Neural cell (in vitro differentiated cells): ENCODE data around the gene FARP1. TPM values are rescaled to one million over a fixed set of nuclear protein-coding genes. Genes with fewer than 3 reads are reported as not detected.
"Not testable (repeated sequence)": the region's sequence is repeated elsewhere in the genome, so short reads cannot be mapped to it uniquely, and the experiment has no call there.

Experiments
- H2AFZ ChIP-seq: fragments of 200-600, 300-800 bp; sonication (generic), shearing (Covaris generic); 2 replicates; pipeline ENCODE4 v1.6.0; 2014; ENCODE audit warnings: low read depth, mild to moderate bottlenecking, antibody characterized with exemption, low read length, moderate library complexity
- H3F3A ChIP-seq: fragments of 200-600 bp; shearing (Covaris generic); 2 replicates; pipeline ENCODE4 v1.6.1; 2016; ENCODE audit warnings: mild to moderate bottlenecking, moderate library complexity, mixed read lengths, antibody characterized with exemption, low read length; ENCODE audit not compliant: insufficient read depth, poor library complexity, severe bottlenecking
- H3K27ac ChIP-seq: fragments of 200-600, 300-800 bp; sonication (generic), shearing (Covaris generic); 2 replicates; pipeline ENCODE4 v1.5.1; 2014; ENCODE audit warnings: mild to moderate bottlenecking, low read length, moderate library complexity
- H3K27me3 ChIP-seq: fragments of 300-800, 200-600 bp; sonication (generic), shearing (Covaris generic); 2 replicates; pipeline ENCODE4 v1.6.0; 2014; ENCODE audit warnings: mild to moderate bottlenecking, low read depth, low read length, moderate library complexity; ENCODE audit not compliant: insufficient read depth
- H3K36me3 ChIP-seq: fragments of 300-800, 200-600 bp; sonication (generic), shearing (Covaris generic); 2 replicates; pipeline ENCODE4 v1.5.1; 2014; ENCODE audit warnings: mild to moderate bottlenecking, antibody characterized with exemption, low read length, moderate library complexity; ENCODE audit not compliant: insufficient read depth
- H3K4me2 ChIP-seq: fragments of 300-800, 200-600 bp; sonication (generic), shearing (Covaris generic); 2 replicates; pipeline ENCODE4 v1.6.0; 2014; ENCODE audit warnings: mild to moderate bottlenecking, low read length
- H3K4me3 ChIP-seq: fragments of 300-800, 200-600 bp; sonication (generic), shearing (Covaris generic); 2 replicates; pipeline ENCODE4 v1.5.1; 2014; ENCODE audit warnings: mild to moderate bottlenecking, low read length, moderate library complexity
- H3K79me2 ChIP-seq: fragments of 200-600 bp; shearing (Covaris generic); replicated peaks from 2 replicates; pipeline ENCODE4 v1.6.0; 2014; ENCODE audit warnings: mild to moderate bottlenecking, low read length, moderate library complexity; ENCODE audit not compliant: insufficient read depth
- H3K9ac ChIP-seq: fragments of 300-800, 200-600 bp; sonication (generic), shearing (Covaris generic); 2 replicates; pipeline ENCODE4 v1.6.1; 2016; ENCODE audit warnings: mild to moderate bottlenecking, low read length, mixed read lengths
- H3K9me2 ChIP-seq: fragments of 200-600 bp; shearing (Covaris generic); 2 replicates; pipeline ENCODE4 v1.6.1; 2016; ENCODE audit warnings: mild to moderate bottlenecking, low read length, mixed read lengths; ENCODE audit not compliant: insufficient read depth
- H3K9me3 ChIP-seq: fragments of 200-600, 300-800 bp; sonication (generic), shearing (Covaris generic); 2 replicates; pipeline ENCODE4 v1.6.1; 2016; ENCODE audit warnings: mild to moderate bottlenecking, mixed run types, low read length, moderate library complexity, mixed read lengths
- H4K20me1 ChIP-seq: fragments of 200-600 bp; shearing (Covaris generic); 2 replicates; pipeline ENCODE4 v1.6.1; 2016; ENCODE audit warnings: mild to moderate bottlenecking, mixed run types; ENCODE audit not compliant: insufficient read depth
- EP300 ChIP-seq: fragments of 450-650 bp; conservative IDR thresholded peaks from 2 replicates; pipeline ENCODE4 v1.6.1; 2014; ENCODE audit warnings: antibody characterized with exemption, mild to moderate bottlenecking, moderate library complexity; ENCODE audit not compliant: poor library complexity, severe bottlenecking
- EZH2 ChIP-seq: fragments of 200-600, 300-800 bp; shearing (Covaris generic), sonication (generic); IDR thresholded peaks from 2 replicates; pipeline ENCODE4 v1.6.1; 2014; ENCODE audit warnings: antibody characterized with exemption, low read length, borderline replicate concordance, mild to moderate bottlenecking; ENCODE audit not compliant: insufficient read depth, poor library complexity, severe bottlenecking
- MXI1 ChIP-seq: fragments of 450-650 bp; conservative IDR thresholded peaks from 2 replicates; pipeline ENCODE4 v1.6.1; 2014; ENCODE audit warnings: antibody characterized with exemption, mild to moderate bottlenecking; ENCODE audit not compliant: poor library complexity, severe bottlenecking
- POLR2AphosphoS5 ChIP-seq: IDR thresholded peaks from 2 replicates; pipeline ENCODE4 v1.6.1; 2012
- RAD21 ChIP-seq: fragments of 450-650 bp; conservative IDR thresholded peaks from 2 replicates; pipeline ENCODE4 v1.6.1; 2014; ENCODE audit warnings: antibody characterized with exemption, mild to moderate bottlenecking, moderate library complexity
- SMC3 ChIP-seq: fragments of 450-650 bp; conservative IDR thresholded peaks from 2 replicates; pipeline ENCODE4 v1.6.1; 2014; ENCODE audit warnings: antibody characterized with exemption, mild to moderate bottlenecking, moderate library complexity; ENCODE audit not compliant: poor library complexity
- TAF1 ChIP-seq: IDR thresholded peaks from 2 replicates; pipeline ENCODE4 v1.6.1; 2012; ENCODE audit warnings: low read depth
- polyA plus RNA-seq: library from polyadenylated mRNA; depleted of rRNA; stranded (reverse); fragments of >200 nt; gene quantifications from 2 replicates; pipeline ENCODE4 v1.2.3, GENCODE V29; 2014
- TF ChIP-seq, protein P1 (sequence below): fragments of 450-650 bp; IDR thresholded peaks from 2 replicates; pipeline ENCODE4 v1.5.1; 2014; ENCODE audit warnings: antibody characterized with exemption, mild to moderate bottlenecking, moderate library complexity; ENCODE audit not compliant: poor library complexity, severe bottlenecking

FARP1 gene
- polyA plus RNA-seq, 1 donor from 2014 or later: 19.7 TPM

- H3K27me3 ChIP-seq: no peaks in the 10 kb centered on the region
- no peaks in the 10 kb centered on the region for H3K9me3 ChIP-seq
- H3K9ac ChIP-seq: no peak overlapping the region
- TF ChIP-seq POLR2AphosphoS5 (no peak), EP300 (no peak)
- H3K36me3 ChIP-seq: no peaks in the 10 kb centered on the region
- H3K4me2 ChIP-seq: no peak overlapping the region
- H3K79me2 ChIP-seq: no peaks in the 10 kb centered on the region
- H3K9me2 ChIP-seq: no peaks in the 10 kb centered on the region
- no peak overlapping the region for H3K27ac ChIP-seq
- no peaks in the 10 kb centered on the region for H4K20me1 ChIP-seq
- H2AFZ ChIP-seq: no peak overlapping the region
- no peak overlapping the region for H3K4me3 ChIP-seq
- no peaks in the 10 kb centered on the region for H3F3A ChIP-seq
Measured at GRCh38 chr13:98368019-98368418, 225.1 kb downstream of the FARP1 start.

DNA sequence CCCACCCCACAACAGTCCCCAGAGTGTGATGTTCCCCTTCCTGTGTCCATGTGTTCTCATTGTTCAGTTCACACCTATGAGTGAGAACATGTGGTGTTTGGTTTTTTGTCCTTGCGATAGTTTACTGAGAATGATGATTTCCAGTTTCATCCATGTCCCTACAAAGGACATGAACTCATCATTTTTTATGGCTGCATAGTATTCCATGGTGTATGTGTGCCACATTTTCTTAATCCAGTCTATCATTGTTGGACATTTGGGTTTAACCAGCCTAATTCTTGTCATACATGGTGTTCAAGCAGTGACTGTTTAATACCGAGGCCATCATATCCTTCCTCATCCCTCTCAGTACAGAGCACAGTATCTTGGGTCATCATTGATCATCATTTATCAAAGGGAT is 226.6 kb downstream of the FARP1 start:
- H3K4me2 ChIP-seq, H3K4me3 ChIP-seq, H3K79me2 ChIP-seq, H3K27ac ChIP-seq, H3K9ac ChIP-seq, H3K36me3 ChIP-seq, H2AFZ ChIP-seq, H4K20me1 ChIP-seq, H3K27me3 ChIP-seq, H3F3A ChIP-seq, H3K9me2 ChIP-seq, H3K9me3 ChIP-seq: not testable (repeated sequence)

DNA sequence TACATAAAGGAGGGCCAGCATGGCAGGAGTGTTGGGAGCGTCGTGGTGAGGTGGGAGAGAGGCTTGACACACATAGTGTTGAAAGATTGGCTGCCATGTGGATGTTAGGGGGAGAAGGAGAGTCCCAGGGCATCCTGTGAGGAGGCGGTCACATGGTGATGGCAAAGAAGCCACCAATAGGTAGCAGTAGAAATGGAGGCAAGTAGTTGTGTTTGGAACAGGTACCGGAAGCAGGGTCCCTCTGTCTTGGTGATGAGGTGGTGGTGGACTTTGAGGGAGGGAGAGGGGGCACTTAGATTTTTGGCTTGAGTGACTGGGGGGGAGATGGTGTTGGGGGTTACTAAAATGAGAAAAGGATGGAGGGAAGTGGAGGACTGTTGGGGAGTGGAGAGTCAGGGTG is 227.4 kb downstream of the FARP1 start:
- no peaks in the 10 kb centered on the region for H3F3A ChIP-seq
- TF ChIP-seq MXI1 (no peak), RAD21 (no peak), EZH2 (no peak), SMC3 (no peak)
- H3K4me3 ChIP-seq: no peak overlapping the region
- H3K4me2 ChIP-seq: no peak overlapping the region
- no peak overlapping the region for H3K9ac ChIP-seq
- H3K79me2 ChIP-seq: no peaks in the 10 kb centered on the region
- H2AFZ ChIP-seq: no peak overlapping the region
- no peaks in the 10 kb centered on the region for H3K27me3 ChIP-seq
- H4K20me1 ChIP-seq: no peaks in the 10 kb centered on the region
- H3K27ac ChIP-seq: no peak overlapping the region
- no peaks in the 10 kb centered on the region for H3K9me3 ChIP-seq
- H3K9me2 ChIP-seq: no peaks in the 10 kb centered on the region
- H3K36me3 ChIP-seq: no peaks in the 10 kb centered on the region

GRCh38 chr13:98370806-98371515 is 228.1 kb downstream of the FARP1 start:
- Histone ChIP-seq H3K9me3 (no peaks in the 10 kb centered on the region), H3K27ac (no peak overlapping the region), H3K27me3 (no peaks in the 10 kb centered on the region), H3K9me2 (no peaks in the 10 kb centered on the region), H3K9ac (no peak overlapping the region), H3K4me3 (no peak overlapping the region), H3K4me2 (no peak overlapping the region), H4K20me1 (no peaks in the 10 kb centered on the region), H3F3A (no peaks in the 10 kb centered on the region), H3K79me2 (no peaks in the 10 kb centered on the region), H3K36me3 (no peaks in the 10 kb centered on the region), H2AFZ (no peak overlapping the region)
- TF ChIP-seq EZH2 (no peak), EP300 (no peak), TAF1 (no peak)
- TF ChIP-seq, protein P1, sequence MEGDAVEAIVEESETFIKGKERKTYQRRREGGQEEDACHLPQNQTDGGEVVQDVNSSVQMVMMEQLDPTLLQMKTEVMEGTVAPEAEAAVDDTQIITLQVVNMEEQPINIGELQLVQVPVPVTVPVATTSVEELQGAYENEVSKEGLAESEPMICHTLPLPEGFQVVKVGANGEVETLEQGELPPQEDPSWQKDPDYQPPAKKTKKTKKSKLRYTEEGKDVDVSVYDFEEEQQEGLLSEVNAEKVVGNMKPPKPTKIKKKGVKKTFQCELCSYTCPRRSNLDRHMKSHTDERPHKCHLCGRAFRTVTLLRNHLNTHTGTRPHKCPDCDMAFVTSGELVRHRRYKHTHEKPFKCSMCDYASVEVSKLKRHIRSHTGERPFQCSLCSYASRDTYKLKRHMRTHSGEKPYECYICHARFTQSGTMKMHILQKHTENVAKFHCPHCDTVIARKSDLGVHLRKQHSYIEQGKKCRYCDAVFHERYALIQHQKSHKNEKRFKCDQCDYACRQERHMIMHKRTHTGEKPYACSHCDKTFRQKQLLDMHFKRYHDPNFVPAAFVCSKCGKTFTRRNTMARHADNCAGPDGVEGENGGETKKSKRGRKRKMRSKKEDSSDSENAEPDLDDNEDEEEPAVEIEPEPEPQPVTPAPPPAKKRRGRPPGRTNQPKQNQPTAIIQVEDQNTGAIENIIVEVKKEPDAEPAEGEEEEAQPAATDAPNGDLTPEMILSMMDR: no peak
